A549 (cell line): ENCODE measurements around the gene PMS1. TPM values are rescaled to one million over a fixed set of nuclear protein-coding genes. Genes with fewer than 3 reads are reported as not detected.
"Not testable (repeated sequence)": the region's sequence is repeated elsewhere in the genome, so short reads cannot be mapped to it uniquely, and the experiment has no call there.

Source experiments
- ATAC-seq, 2 experiments: fragments of 200-7000 bp in 1 of 2; fragments of >200 bp in 1 of 2; cut with Nextera tagmentation in 1 of 2; cut with Tn5 transposase in 1 of 2; 3 replicates each; pipeline versions ENCODE4 v1.8.0 to v1.9.1; 2018 to 2020; ENCODE audit warnings: mild to moderate bottlenecking in 1 of 2, moderate library complexity in 1 of 2
- CTCF ChIA-PET: fragments of 300-600 bp; sonication (Branson Sonifier 250); formaldehyde crosslinking; extraction: SDS; loops from one replicate; lab custom pipeline; 2021; ENCODE audit warnings: antibody characterized with exemption, inconsistent platforms; lab: Yijun Ruan, JAX
- POLR2A ChIA-PET: fragments of 350-600 bp; formaldehyde crosslinking; extraction: SDS; loops from one replicate; lab custom pipeline; 2021; ENCODE audit warnings: antibody characterized with exemption, inconsistent platforms; lab: Yijun Ruan, JAX
- DNase-seq, 2 experiments: peaks; one replicate each; pipeline versions ENCODE4 v3.0.0 to v3.0.0-alpha.2; 2011 to 2016; ENCODE audit warnings: low read depth in 1 of 2, low spot score in 1 of 2
- FAIRE-seq: peaks from 2 replicates; lab custom pipeline; 2011; peaks lifted over from hg19 to GRCh38; lab: Jason Lieb, UNC
- H3K27ac ChIP-seq, 2 experiments: fragments of >200 bp; sonication (Bioruptor Twin); formaldehyde crosslinking; 3 replicates each; pipeline ENCODE4 v1.5.1; 2016 to 2017
- H3K4me1 ChIP-seq: fragments of >200 bp; sonication (Bioruptor Twin); formaldehyde crosslinking; 3 replicates; pipeline ENCODE4 v1.6.1; 2016
- H3K4me2 ChIP-seq: fragments of >200 bp; sonication (Bioruptor Twin); formaldehyde crosslinking; 3 replicates; pipeline ENCODE4 v1.6.1; 2016
- H3K4me3 ChIP-seq: fragments of >200 bp; sonication (Bioruptor Twin); formaldehyde crosslinking; 3 replicates; pipeline ENCODE4 v1.5.1; 2016
- H3K9me3 ChIP-seq: fragments of >200 bp; sonication (Bioruptor Twin); formaldehyde crosslinking; 3 replicates; pipeline ENCODE4 v1.6.1; 2016
- BHLHE40 ChIP-seq: IDR thresholded peaks from 2 replicates; pipeline ENCODE4 v1.6.1; 2012; ENCODE audit warnings: low read depth, low read length, inconsistent platforms
- CBX8 ChIP-seq: fragments of 200-600 bp; sonication (generic); IDR thresholded peaks from 2 replicates; pipeline ENCODE4 v1.6.1; 2016
- CHD2 ChIP-seq: fragments of 150-350 bp; IDR thresholded peaks from 2 replicates; pipeline ENCODE4 v1.6.1; 2014; ENCODE audit warnings: low read length; ENCODE audit not compliant: partially characterized antibody
- CHD4 ChIP-seq: fragments of 200-600 bp; sonication (generic); IDR thresholded peaks from 2 replicates; pipeline ENCODE4 v1.6.1; 2016; ENCODE audit warnings: antibody characterized with exemption, mild to moderate bottlenecking, borderline replicate concordance
- EHF ChIP-seq: fragments of 250-450 bp; sonication (Bioruptor Pico); IDR thresholded peaks from 2 replicates; pipeline ENCODE4 v1.5.0; 2020; ENCODE audit warnings: mild to moderate bottlenecking
- HES2 ChIP-seq: fragments of >200 bp; sonication (Bioruptor Twin); formaldehyde crosslinking; IDR thresholded peaks from 2 replicates; pipeline ENCODE4 v1.6.1; 2016
- HEYL ChIP-seq: fragments of 250-450 bp; sonication (Bioruptor Pico); IDR thresholded peaks from 2 replicates; pipeline ENCODE4 v1.8.0; 2021; ENCODE audit warnings: mild to moderate bottlenecking, moderate library complexity
- HOXB13 ChIP-seq: fragments of 250-450 bp; sonication (Bioruptor Pico); IDR thresholded peaks from 2 replicates; pipeline ENCODE4 v1.5.0; 2020; ENCODE audit warnings: low read depth, mild to moderate bottlenecking, moderate library complexity
- JUN ChIP-seq, 2 experiments: fragments of >200 bp; sonication (Bioruptor Twin); formaldehyde crosslinking; IDR thresholded peaks; 2 replicates in 1 of 2; 3 replicates in 1 of 2; pipeline ENCODE4 v1.6.1; 2016 to 2017
- KDM1A ChIP-seq: fragments of 200-600 bp; sonication (generic); IDR thresholded peaks from 2 replicates; pipeline ENCODE4 v1.6.1; 2016; ENCODE audit warnings: low read depth, mild to moderate bottlenecking
- KDM5A ChIP-seq: fragments of 200-600 bp; sonication (generic); IDR thresholded peaks from 2 replicates; pipeline ENCODE4 v1.6.1; 2016; ENCODE audit warnings: antibody characterized with exemption, mild to moderate bottlenecking
- MAZ ChIP-seq: fragments of 150-350 bp; IDR thresholded peaks from 2 replicates; pipeline ENCODE4 v1.6.1; 2014; ENCODE audit warnings: antibody characterized with exemption, low read depth, low read length, borderline replicate concordance
- NPAS2 ChIP-seq: fragments of 250-450 bp; sonication (Bioruptor Pico); IDR thresholded peaks from 2 replicates; pipeline ENCODE4 v1.8.0; 2022; ENCODE audit warnings: mild to moderate bottlenecking, moderate library complexity, borderline replicate concordance
- NR3C1 ChIP-seq: fragments of >200 bp; sonication (Bioruptor Twin); formaldehyde crosslinking; IDR thresholded peaks from 3 replicates; pipeline ENCODE4 v1.6.1; 2017
- PHF8 ChIP-seq: fragments of 200-600 bp; sonication (generic); IDR thresholded peaks from 2 replicates; pipeline ENCODE4 v1.6.1; 2016; ENCODE audit warnings: low read depth, mild to moderate bottlenecking, antibody characterized with exemption, moderate library complexity, borderline replicate concordance
- POLR2A ChIP-seq: IDR thresholded peaks from 2 replicates; pipeline ENCODE4 v1.6.1; 2012; ENCODE audit warnings: mild to moderate bottlenecking, low read length
- RCOR1 ChIP-seq: fragments of 150-350 bp; IDR thresholded peaks from 2 replicates; pipeline ENCODE4 v1.6.1; 2014; ENCODE audit warnings: antibody characterized with exemption, low read length, low read depth
- RFX5 ChIP-seq: fragments of 450-650 bp; IDR thresholded peaks from 2 replicates; pipeline ENCODE4 v1.7.1; 2014; ENCODE audit warnings: antibody characterized with exemption, mild to moderate bottlenecking, moderate library complexity
- SMC3 ChIP-seq: fragments of >200 bp; sonication (Bioruptor Twin); formaldehyde crosslinking; IDR thresholded peaks from 3 replicates; pipeline ENCODE4 v1.6.1; 2018; ENCODE audit warnings: inconsistent platforms
- TP53 ChIP-seq: fragments of 250-450 bp; sonication (Bioruptor Pico); IDR thresholded peaks from 2 replicates; pipeline ENCODE4 v1.5.0; 2021; ENCODE audit warnings: mild to moderate bottlenecking, moderate library complexity
- USF2 ChIP-seq: fragments of 450-650 bp; IDR thresholded peaks from 2 replicates; pipeline ENCODE4 v1.6.1; 2014; ENCODE audit warnings: antibody characterized with exemption
- WGBS: methylation state at CpG from one replicate; pipeline ENCODE4 v1.1.6; 2017; ENCODE audit errors: missing lambda C conversion rate; 5-methylcytosine and 5-hydroxymethylcytosine counted together
- polyA plus RNA-seq, 4 experiments: library from polyadenylated mRNA; depleted of rRNA in 3 of 4; stranded (reverse); fragments of >200 nt; fragmentation: RNase III in 1 of 4; extraction: RNeasy Plus Mini Kit Qiagen cat#74134 plus additional on column Dnase treatment in 1 of 4; gene quantifications; 2 replicates in 3 of 4; 3 replicates in 1 of 4; pipeline ENCODE4 v1.2.3, GENCODE V29; 2011 to 2017
- TF ChIP-seq, protein P1 (sequence below): fragments of 200-600 bp; sonication (generic); IDR thresholded peaks from 2 replicates; pipeline ENCODE4 v1.6.1; 2016; ENCODE audit warnings: antibody characterized with exemption, mild to moderate bottlenecking, moderate library complexity
- TF ChIP-seq, protein P2 (sequence below): fragments of 250-450 bp; sonication (Bioruptor Pico); IDR thresholded peaks from 2 replicates; pipeline ENCODE4 v1.5.0; 2021; ENCODE audit warnings: mild to moderate bottlenecking, moderate library complexity, borderline replicate concordance

PMS1 gene
- polyA plus RNA-seq, 2 of the 4 experiments (the other 2 are of a cell fraction), result 16.1 to 28.9 TPM

DNA sequence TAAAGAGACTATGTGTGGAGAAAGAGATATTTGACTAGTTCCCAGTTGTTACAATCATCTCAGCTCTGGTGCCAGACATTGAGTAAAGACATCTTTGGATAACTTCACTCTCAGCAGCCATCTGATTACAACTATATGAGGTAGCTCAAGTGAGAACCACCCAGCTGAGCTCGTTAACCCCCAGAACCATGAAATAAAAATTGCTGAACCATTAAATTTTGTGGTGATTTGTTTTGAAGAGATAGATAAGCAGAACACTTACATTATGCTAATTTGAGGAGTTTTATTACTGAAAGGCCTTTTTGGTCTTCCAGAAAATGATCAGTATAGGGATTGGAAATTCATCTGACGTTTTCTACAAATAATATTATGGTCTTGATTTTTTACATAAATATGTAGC, 101.1 kb downstream of the PMS1 start:
- Histone ChIP-seq H3K4me3 (no peak overlapping the region), H3K4me1 (peaks cover 4% of the 10 kb centered on the region; the same call in 1 of the 3 replicates), H3K27ac (no peak overlapping the region), H3K9me3 (no peaks in the 10 kb centered on the region), H3K4me2 (no peak overlapping the region)
- WGBS, result 75% methylated on average over 2 of the region's 2 CpGs
- TF ChIP-seq HEYL (CRISPR knock-in tag), result no peak
- no peak for TF ChIP-seq CHD2
- TF ChIP-seq MAZ, result no peak
- TF ChIP-seq BHLHE40, result no peak
- TF ChIP-seq NPAS2, result no peak
- DNase-seq (no peak), FAIRE-seq (no peak), ATAC-seq (no peak)
- POLR2A ChIA-PET, result no interaction called here
- CTCF ChIA-PET, result no interaction called here

- 44% methylated on average over 5 of the region's 7 CpGs for WGBS
- CTCF ChIA-PET, result interaction anchor here (1.3 kb wide), 1 partner anchor 13 kb away, joined by 5 read pairs; no protein-coding TSS in a partner anchor
- H3K4me2 ChIP-seq, FAIRE-seq, H3K4me1 ChIP-seq, POLR2A ChIA-PET, ATAC-seq, H3K9me3 ChIP-seq, H3K4me3 ChIP-seq, DNase-seq, H3K27ac ChIP-seq: not testable (repeated sequence)
Measured at GRCh38 chr2:189892546-189893294, 108.5 kb downstream of the PMS1 start.

- no peak for ATAC-seq
Measured at GRCh38 chr2:189896809-189897208, 112.6 kb downstream of the PMS1 start.

GRCh38 chr2:189899101-189899500, 114.9 kb downstream of the PMS1 start:
- CTCF ChIA-PET, result no interaction called here
- Histone ChIP-seq H3K9me3 (no peaks in the 10 kb centered on the region), H3K4me1 (peaks cover 16% of the 10 kb centered on the region), H3K27ac (no peak overlapping the region), H3K4me2 (no peak overlapping the region), H3K4me3 (no peak overlapping the region)
- FAIRE-seq, result no peak
- POLR2A ChIA-PET, result no interaction called here
- TF ChIP-seq TP53 (CRISPR knock-in tag), result no peak
- TF ChIP-seq KDM5A, result no peak
- no peak for TF ChIP-seq HES2
- TF ChIP-seq CBX8, result no peak
- no peak for TF ChIP-seq NPAS2
- TF ChIP-seq EHF (CRISPR knock-in tag), result no peak
- TF ChIP-seq CHD2, result no peak
- TF ChIP-seq PHF8, result no peak
- TF ChIP-seq NR3C1, result no peak
- no peak for TF ChIP-seq HOXB13 (CRISPR knock-in tag)
- TF ChIP-seq, protein P1, sequence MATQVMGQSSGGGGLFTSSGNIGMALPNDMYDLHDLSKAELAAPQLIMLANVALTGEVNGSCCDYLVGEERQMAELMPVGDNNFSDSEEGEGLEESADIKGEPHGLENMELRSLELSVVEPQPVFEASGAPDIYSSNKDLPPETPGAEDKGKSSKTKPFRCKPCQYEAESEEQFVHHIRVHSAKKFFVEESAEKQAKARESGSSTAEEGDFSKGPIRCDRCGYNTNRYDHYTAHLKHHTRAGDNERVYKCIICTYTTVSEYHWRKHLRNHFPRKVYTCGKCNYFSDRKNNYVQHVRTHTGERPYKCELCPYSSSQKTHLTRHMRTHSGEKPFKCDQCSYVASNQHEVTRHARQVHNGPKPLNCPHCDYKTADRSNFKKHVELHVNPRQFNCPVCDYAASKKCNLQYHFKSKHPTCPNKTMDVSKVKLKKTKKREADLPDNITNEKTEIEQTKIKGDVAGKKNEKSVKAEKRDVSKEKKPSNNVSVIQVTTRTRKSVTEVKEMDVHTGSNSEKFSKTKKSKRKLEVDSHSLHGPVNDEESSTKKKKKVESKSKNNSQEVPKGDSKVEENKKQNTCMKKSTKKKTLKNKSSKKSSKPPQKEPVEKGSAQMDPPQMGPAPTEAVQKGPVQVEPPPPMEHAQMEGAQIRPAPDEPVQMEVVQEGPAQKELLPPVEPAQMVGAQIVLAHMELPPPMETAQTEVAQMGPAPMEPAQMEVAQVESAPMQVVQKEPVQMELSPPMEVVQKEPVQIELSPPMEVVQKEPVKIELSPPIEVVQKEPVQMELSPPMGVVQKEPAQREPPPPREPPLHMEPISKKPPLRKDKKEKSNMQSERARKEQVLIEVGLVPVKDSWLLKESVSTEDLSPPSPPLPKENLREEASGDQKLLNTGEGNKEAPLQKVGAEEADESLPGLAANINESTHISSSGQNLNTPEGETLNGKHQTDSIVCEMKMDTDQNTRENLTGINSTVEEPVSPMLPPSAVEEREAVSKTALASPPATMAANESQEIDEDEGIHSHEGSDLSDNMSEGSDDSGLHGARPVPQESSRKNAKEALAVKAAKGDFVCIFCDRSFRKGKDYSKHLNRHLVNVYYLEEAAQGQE, result no peak
- no peak for TF ChIP-seq JUN (IDR thresholded peaks at IDR 0.05)
- TF ChIP-seq RFX5, result no peak
- TF ChIP-seq, protein P2, sequence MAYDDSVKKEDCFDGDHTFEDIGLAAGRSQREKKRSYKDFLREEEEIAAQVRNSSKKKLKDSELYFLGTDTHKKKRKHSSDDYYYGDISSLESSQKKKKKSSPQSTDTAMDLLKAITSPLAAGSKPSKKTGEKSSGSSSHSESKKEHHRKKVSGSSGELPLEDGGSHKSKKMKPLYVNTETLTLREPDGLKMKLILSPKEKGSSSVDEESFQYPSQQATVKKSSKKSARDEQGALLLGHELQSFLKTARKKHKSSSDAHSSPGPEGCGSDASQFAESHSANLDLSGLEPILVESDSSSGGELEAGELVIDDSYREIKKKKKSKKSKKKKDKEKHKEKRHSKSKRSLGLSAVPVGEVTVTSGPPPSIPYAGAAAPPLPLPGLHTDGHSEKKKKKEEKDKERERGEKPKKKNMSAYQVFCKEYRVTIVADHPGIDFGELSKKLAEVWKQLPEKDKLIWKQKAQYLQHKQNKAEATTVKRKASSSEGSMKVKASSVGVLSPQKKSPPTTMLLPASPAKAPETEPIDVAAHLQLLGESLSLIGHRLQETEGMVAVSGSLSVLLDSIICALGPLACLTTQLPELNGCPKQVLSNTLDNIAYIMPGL (CRISPR knock-in tag), result no peak
- TF ChIP-seq SMC3, result no peak
- TF ChIP-seq KDM1A, result no peak
- DNase-seq, result no peak
- ATAC-seq, result 0 out of 6 replicates have a peak, but pooled peaks of 1 of the 2 experiments have one; percentile 36

More at GRCh38 chr2:189896809-189897208, 112.6 kb downstream of the PMS1 start:
- DNase-seq, result no peak
- 38% methylated on average over 1 of the region's 1 CpG for WGBS
- Histone ChIP-seq H3K27ac (no peak overlapping the region), H3K9me3 (no peaks in the 10 kb centered on the region), H3K4me3 (no peak overlapping the region), H3K4me1 (peaks cover 14% of the 10 kb centered on the region), H3K4me2 (no peak overlapping the region)
- ChIA-PET POLR2A (no interaction called here), CTCF (interaction anchor here (0.5 kb wide), 1 partner anchor 36 kb away, joined by 3 read pairs; no protein-coding TSS in a partner anchor)
- no peak for FAIRE-seq
- TF ChIP-seq RFX5 (no peak), POLR2A (no peak), USF2 (no peak), RCOR1 (no peak), CHD4 (no peak)
